ENCODE data around the gene MECP2.
"Not testable (repeated sequence)": the region's sequence is repeated elsewhere in the genome, so short reads cannot be mapped to it uniquely, and the experiment has no call there.

The MECP2 gene

GRCh38 chrX:153988493-153988892, 109.0 kb downstream of the MECP2 start:
- no peaks in the 10 kb centered on the region for H3K4me1 ChIP-seq (ENCODE audit: control insufficient read depth, insufficient read depth, low read length)
- no peak overlapping the region for H3K9ac ChIP-seq (ENCODE audit: low read depth, low read length)
- no peak overlapping the region for H3K27ac ChIP-seq (ENCODE audit: low read depth, low read length)
- peaks cover 13% of the 10 kb centered on the region for H3K9me3 ChIP-seq (ENCODE audit: control insufficient read depth, insufficient read depth, low read length)
- H3K36me3 ChIP-seq (ENCODE audit: control insufficient read depth, insufficient read depth, low read length), result no peaks in the 10 kb centered on the region
- no peak overlapping the region for H3K4me3 ChIP-seq (ENCODE audit: low read depth, low read length)
- no peaks in the 10 kb centered on the region for H3K27me3 ChIP-seq (ENCODE audit: control insufficient read depth, insufficient read depth, low read length)

DNA sequence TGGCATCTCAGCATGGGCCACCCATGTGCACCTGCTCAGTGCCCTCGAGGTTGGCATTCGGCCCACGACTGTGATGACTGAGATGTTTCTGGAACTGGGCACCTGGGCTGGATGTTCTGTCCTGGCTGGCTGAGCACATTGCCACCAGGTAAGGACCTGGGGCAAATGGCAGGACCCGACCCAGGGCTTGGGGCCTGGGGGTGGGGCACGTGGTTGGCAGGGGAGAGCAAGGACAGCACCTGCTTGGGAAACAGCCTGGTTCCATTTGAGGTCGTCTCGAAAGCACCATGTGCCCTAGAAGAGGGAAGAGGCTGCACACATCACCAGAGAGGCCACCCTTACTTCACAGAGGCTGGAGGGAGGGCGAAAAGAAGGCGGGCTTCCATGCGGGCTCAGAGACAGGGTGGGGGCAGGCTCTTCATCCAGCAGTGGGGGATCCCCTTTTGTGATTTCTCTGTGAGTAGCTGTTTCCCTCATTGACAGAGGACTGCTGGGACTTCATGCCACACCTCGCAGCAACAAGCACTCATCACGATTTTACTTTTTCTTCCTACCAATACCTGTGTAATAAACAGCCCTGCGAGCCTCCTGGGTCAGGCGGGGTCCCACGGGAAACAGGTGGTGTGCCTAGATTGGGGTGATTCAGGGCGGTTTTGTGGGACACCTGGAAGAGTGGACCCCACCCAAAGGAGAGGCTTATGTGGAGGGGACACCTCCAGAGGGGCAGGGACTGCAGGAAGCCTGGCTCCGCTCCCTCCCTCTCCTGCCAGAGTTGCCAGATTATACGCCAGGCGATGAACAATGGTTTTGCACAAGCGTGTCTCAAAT, 113.0 kb downstream of the MECP2 start:
- Histone ChIP-seq H3K9ac (ENCODE audit: low read depth, low read length) (no peak overlapping the region), H3K9me3 (ENCODE audit: control insufficient read depth, insufficient read depth, low read length) (peaks cover 18% of the 10 kb centered on the region), H3K27ac (ENCODE audit: low read depth, low read length) (no peak overlapping the region), H3K4me3 (ENCODE audit: low read depth, low read length) (no peak overlapping the region), H3K4me1 (ENCODE audit: control insufficient read depth, insufficient read depth, low read length) (no peaks in the 10 kb centered on the region), H3K27me3 (ENCODE audit: control insufficient read depth, insufficient read depth, low read length) (no peaks in the 10 kb centered on the region), H3K36me3 (ENCODE audit: control insufficient read depth, insufficient read depth, low read length) (no peaks in the 10 kb centered on the region)

DNA sequence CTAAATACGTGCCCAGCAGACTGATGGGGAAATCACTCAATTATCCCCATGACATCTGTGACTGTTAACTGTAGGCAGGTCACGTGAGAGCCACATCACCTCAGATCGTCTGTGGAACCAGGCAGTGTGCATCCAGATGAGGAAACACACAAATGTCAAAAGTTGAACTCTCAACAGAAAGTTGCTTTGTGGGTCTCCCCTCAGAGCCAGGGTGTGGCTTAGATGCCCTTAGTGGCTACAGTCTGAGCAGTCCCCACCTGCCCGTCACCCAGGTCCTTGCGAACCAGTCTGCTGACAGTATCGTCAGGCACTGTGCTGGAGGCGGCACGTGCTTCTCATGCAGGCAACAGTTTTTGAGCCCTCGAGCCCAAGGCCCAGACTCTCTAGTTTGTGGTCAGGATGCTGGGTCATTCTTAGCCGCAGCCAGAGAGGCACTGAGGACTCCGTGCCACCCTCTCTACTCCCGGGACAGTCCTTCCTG, 114.2 kb downstream of the MECP2 start:
- no peaks in the 10 kb centered on the region for H3K36me3 ChIP-seq (ENCODE audit: control insufficient read depth, insufficient read depth, low read length)
- H3K4me1 ChIP-seq (ENCODE audit: control insufficient read depth, insufficient read depth, low read length), result no peaks in the 10 kb centered on the region
- peaks cover 18% of the 10 kb centered on the region for H3K9me3 ChIP-seq (ENCODE audit: control insufficient read depth, insufficient read depth, low read length)
- H3K9ac ChIP-seq (ENCODE audit: low read depth, low read length), result no peak overlapping the region
- no peaks in the 10 kb centered on the region for H3K27me3 ChIP-seq (ENCODE audit: control insufficient read depth, insufficient read depth, low read length)
- no peak overlapping the region for H3K4me3 ChIP-seq (ENCODE audit: low read depth, low read length)
- H3K27ac ChIP-seq (ENCODE audit: low read depth, low read length), result no peak overlapping the region

DNA sequence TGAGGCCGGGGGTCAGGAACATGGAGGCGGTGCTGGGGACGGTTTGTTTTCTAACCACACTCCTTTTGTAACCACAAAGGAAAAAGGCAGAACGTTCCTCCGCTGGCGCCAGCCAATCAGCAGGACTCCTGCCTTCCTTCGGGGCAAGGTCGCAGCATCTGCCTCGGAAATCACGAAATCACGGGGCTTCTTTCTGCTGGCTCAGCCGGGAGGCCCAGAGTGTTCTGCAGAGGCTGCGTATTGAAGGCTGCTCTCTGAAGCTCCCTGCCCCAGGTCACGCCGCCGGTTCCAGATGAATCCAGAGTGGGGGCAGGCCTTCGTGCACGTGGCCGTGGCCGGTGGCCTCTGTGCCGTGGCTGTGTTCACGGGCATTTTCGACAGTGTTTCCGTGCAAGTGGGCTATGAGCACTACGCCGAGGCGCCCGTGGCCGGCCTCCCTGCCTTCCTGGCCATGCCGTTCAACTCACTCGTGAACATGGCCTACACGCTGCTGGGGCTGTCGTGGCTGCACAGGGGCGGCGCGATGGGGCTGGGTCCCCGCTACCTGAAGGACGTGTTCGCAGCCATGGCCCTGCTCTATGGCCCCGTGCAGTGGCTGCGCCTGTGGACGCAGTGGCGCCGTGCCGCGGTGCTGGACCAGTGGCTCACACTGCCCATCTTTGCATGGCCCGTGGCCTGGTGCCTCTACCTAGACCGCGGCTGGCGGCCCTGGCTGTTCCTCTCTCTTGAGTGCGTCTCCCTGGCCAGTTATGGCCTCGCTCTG, 115.6 kb downstream of the MECP2 start:
- Histone ChIP-seq H3K36me3 (ENCODE audit: control insufficient read depth, insufficient read depth, low read length) (no peaks in the 10 kb centered on the region), H3K4me3 (ENCODE audit: low read depth, low read length) (no peak overlapping the region), H3K27me3 (ENCODE audit: control insufficient read depth, insufficient read depth, low read length) (no peaks in the 10 kb centered on the region), H3K9me3 (ENCODE audit: control insufficient read depth, insufficient read depth, low read length) (peaks cover 16% of the 10 kb centered on the region), H3K9ac (ENCODE audit: low read depth, low read length) (no peak overlapping the region), H3K27ac (ENCODE audit: low read depth, low read length) (no peak overlapping the region), H3K4me1 (ENCODE audit: control insufficient read depth, insufficient read depth, low read length) (no peaks in the 10 kb centered on the region)

DNA sequence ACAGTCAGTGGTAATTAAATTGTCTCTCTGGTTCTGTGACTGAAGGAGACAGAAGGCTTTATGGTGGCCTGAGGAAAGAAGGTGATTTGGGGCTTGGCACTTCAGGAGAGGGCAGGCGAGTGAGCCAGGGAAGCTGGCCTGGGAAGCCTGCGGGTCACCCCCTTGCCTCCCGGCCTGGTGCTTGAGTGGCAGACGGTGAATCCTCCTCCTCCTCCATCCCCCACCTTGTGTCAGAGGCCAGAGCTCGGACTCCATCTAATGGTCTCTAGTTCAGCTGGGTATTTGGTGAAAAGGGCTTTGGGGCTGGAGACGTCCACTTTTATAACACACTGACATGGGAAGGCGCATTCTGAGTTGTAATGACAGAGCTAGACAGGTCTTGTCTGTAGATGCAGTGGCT, 116.3 kb downstream of the MECP2 start:
- no peak overlapping the region for H3K27ac ChIP-seq (ENCODE audit: low read depth, low read length)
- H3K36me3 ChIP-seq (ENCODE audit: control insufficient read depth, insufficient read depth, low read length), result no peaks in the 10 kb centered on the region
- no peak overlapping the region for H3K4me3 ChIP-seq (ENCODE audit: low read depth, low read length)
- H3K9me3 ChIP-seq (ENCODE audit: control insufficient read depth, insufficient read depth, low read length), result peaks cover 14% of the 10 kb centered on the region
- H3K4me1 ChIP-seq (ENCODE audit: control insufficient read depth, insufficient read depth, low read length), result no peaks in the 10 kb centered on the region
- no peak overlapping the region for H3K9ac ChIP-seq (ENCODE audit: low read depth, low read length)
- H3K27me3 ChIP-seq (ENCODE audit: control insufficient read depth, insufficient read depth, low read length), result no peaks in the 10 kb centered on the region

DNA sequence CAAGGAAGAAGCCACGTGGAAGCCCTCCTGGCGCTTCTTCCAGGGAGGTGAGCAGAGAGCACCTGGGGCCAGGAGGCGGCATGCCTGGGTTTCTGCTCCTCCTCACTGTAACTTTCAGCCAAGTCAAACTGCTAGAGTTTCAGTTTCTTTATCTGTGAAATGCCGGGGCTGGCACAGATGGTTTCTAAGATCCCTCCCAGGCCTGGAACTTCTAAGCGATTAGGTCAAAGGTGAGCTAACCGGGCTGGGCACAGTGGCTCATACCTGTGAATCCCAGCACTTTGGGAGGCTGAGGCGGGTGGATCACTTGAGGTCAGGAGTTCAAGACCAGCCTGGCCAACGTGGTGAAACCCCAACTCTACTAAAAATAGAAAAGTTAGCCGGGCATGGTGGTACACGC, 117.1 kb downstream of the MECP2 start:
- H3K4me1 ChIP-seq (ENCODE audit: control insufficient read depth, insufficient read depth, low read length); H3K27ac ChIP-seq (ENCODE audit: low read depth, low read length); H3K27me3 ChIP-seq (ENCODE audit: control insufficient read depth, insufficient read depth, low read length); H3K9ac ChIP-seq (ENCODE audit: low read depth, low read length); H3K4me3 ChIP-seq (ENCODE audit: low read depth, low read length); H3K36me3 ChIP-seq (ENCODE audit: control insufficient read depth, insufficient read depth, low read length): not testable (repeated sequence)
- peaks cover 14% of the 10 kb centered on the region for H3K9me3 ChIP-seq (ENCODE audit: control insufficient read depth, insufficient read depth, low read length)

DNA sequence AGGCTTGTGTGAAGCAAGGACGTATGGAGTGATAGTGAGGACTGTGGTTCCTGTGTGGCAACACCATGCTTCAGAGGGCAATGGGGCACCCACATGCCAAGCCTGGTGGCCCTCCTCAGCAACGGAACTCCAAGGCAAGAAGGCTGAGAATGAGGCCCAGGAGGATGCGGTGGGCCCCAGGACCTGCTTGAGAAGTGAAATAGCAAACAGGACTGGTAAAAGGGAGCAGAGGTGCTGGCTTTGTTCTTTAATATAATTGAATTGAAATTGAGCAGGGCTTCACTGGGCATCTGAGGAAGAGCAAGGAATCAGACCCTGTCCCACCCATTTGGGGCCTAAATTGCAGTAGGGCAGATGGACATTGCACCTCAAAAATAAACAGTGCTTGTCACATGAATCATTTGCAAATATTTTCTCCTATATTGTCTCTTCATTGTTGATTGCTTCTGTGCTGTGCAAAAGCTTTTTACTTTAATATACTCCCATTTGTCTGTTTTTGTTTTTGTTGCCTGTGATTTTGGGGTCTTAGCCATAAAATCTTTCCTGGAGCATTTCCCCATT, 122.7 kb downstream of the MECP2 start:
- Histone ChIP-seq H3K9ac (ENCODE audit: low read depth, low read length) (no peak overlapping the region), H3K9me3 (ENCODE audit: control insufficient read depth, insufficient read depth, low read length) (no peaks in the 10 kb centered on the region), H3K4me1 (ENCODE audit: control insufficient read depth, insufficient read depth, low read length) (no peaks in the 10 kb centered on the region), H3K36me3 (ENCODE audit: control insufficient read depth, insufficient read depth, low read length) (no peaks in the 10 kb centered on the region), H3K27ac (ENCODE audit: low read depth, low read length) (no peak overlapping the region), H3K27me3 (ENCODE audit: control insufficient read depth, insufficient read depth, low read length) (no peaks in the 10 kb centered on the region), H3K4me3 (ENCODE audit: low read depth, low read length) (no peak overlapping the region)

- Histone ChIP-seq H3K36me3 (ENCODE audit: control insufficient read depth, insufficient read depth, low read length) (no peaks in the 10 kb centered on the region), H3K4me3 (ENCODE audit: low read depth, low read length) (no peak overlapping the region), H3K27me3 (ENCODE audit: control insufficient read depth, insufficient read depth, low read length) (no peaks in the 10 kb centered on the region), H3K9ac (ENCODE audit: low read depth, low read length) (no peak overlapping the region), H3K4me1 (ENCODE audit: control insufficient read depth, insufficient read depth, low read length) (no peaks in the 10 kb centered on the region), H3K27ac (ENCODE audit: low read depth, low read length) (peak overlapping the region; percentile 11), H3K9me3 (ENCODE audit: control insufficient read depth, insufficient read depth, low read length) (no peaks in the 10 kb centered on the region)
These were observed 123.4 kb downstream of the MECP2 start for GRCh38 chrX:153974003-153974725.

DNA sequence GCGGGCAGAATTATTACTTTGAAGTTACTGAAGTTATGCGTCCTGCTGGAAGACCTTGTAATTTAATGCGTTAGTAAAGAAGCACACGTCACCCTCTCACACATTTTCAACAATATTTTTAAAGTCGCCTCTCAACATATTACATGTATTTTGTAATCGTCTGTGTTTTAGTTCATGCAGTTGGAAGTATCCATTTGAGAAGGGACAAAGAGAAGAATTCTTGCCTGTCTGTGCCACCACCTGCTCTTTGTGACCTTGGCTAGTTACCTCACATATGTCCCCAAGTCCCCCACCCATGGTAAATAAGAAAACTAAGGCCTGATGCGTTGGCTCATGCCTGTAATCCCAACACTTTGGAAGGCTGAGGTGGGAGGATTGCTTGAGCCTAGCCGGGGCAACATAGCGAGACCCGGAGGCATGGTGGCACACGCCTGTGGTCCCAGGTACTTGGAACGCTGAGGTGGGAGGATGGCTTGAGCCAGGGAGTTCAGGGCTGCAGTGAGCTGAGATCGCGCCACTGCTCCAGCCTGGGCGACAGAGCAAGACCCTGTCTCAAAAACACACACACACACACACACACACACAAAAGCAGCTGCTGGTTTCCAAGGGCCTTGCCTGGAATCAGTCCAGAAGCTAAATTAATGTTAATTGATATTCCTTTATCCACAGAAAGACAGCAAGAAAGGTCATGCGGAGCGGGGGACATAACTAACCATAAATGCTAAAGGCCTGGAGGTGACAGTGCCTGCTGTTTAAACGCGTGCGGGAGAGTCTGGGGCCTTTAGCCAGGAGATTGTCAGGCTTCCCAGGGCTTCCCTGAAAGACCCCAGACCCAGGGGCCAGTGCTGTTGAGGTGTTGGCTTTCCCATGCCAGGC, 124.2 kb downstream of the MECP2 start:
- peak overlapping the region; percentile 100 for H3K27ac ChIP-seq (ENCODE audit: low read depth, low read length)
- no peaks in the 10 kb centered on the region; the same call in none of the 2 replicates for H3K36me3 ChIP-seq (ENCODE audit: control insufficient read depth, insufficient read depth, low read length)
- H3K4me1 ChIP-seq (ENCODE audit: control insufficient read depth, insufficient read depth, low read length), result peaks cover 8% of the 10 kb centered on the region
- H3K4me3 ChIP-seq (ENCODE audit: low read depth, low read length), result peak overlapping the region; percentile 83
- no peaks in the 10 kb centered on the region for H3K27me3 ChIP-seq (ENCODE audit: control insufficient read depth, insufficient read depth, low read length)
- H3K9ac ChIP-seq (ENCODE audit: low read depth, low read length), result peak overlapping the region; percentile 99
- no peaks in the 10 kb centered on the region for H3K9me3 ChIP-seq (ENCODE audit: control insufficient read depth, insufficient read depth, low read length)

Data from HUES48 (cell line).